Calu3 (cell line): Measurements from ENCODE around the gene ESR1. TPM values are rescaled to one million over a fixed set of nuclear protein-coding genes. Genes with fewer than 3 reads are reported as not detected.
"Not testable (repeated sequence)": the region's sequence is repeated elsewhere in the genome, so short reads cannot be mapped to it uniquely, and the experiment has no call there.

Source experiments
- BruUV-seq: library from RNA; stranded (reverse); fragments of 400-500 nt; replicated peaks from 2 replicates; lab custom pipeline; 2021; lab: Mats Ljungman, UMichigan
- CTCF ChIA-PET: fragments of 300-600 bp; sonication (Branson Sonifier 250); formaldehyde crosslinking; loops from one replicate; lab custom pipeline; 2022; ENCODE audit warnings: antibody characterized with exemption; lab: Charles Lee
- DNase-seq: peaks from one replicate; pipeline ENCODE4 v3.0.0; 2022
- H3K27ac Mint-ChIP-seq: one replicate; pipeline ENCODE4 v1.8.0; 2022; ENCODE audit warnings: mixed read lengths; ENCODE audit not compliant: unreplicated experiment
- H3K27me3 Mint-ChIP-seq: one replicate; pipeline ENCODE4 v1.8.0; 2022; ENCODE audit warnings: mixed read lengths; ENCODE audit not compliant: unreplicated experiment
- H3K36me3 Mint-ChIP-seq: one replicate; pipeline ENCODE4 v1.8.0; 2022; ENCODE audit warnings: mild to moderate bottlenecking, moderate library complexity, mixed read lengths; ENCODE audit not compliant: insufficient read depth, unreplicated experiment
- H3K4me1 Mint-ChIP-seq: one replicate; pipeline ENCODE4 v1.8.0; 2022; ENCODE audit warnings: mild to moderate bottlenecking, low read depth, mixed read lengths; ENCODE audit not compliant: unreplicated experiment
- H3K4me3 Mint-ChIP-seq: one replicate; pipeline ENCODE4 v1.8.0; 2022; ENCODE audit warnings: mild to moderate bottlenecking, low read depth, moderate library complexity, mixed read lengths; ENCODE audit not compliant: unreplicated experiment
- H3K9me3 Mint-ChIP-seq: one replicate; pipeline ENCODE4 v1.8.0; 2022; ENCODE audit warnings: low read depth, mixed read lengths; ENCODE audit not compliant: unreplicated experiment
- CTCF ChIP-seq: fragments of 200-600 bp; IDR thresholded peaks from one replicate; pipeline ENCODE4 v1.8.0; 2022; ENCODE audit warnings: antibody characterized with exemption; ENCODE audit not compliant: unreplicated experiment
- intact Hi-C: fragments of 100-400 bp; cut with micrococcal nuclease; formaldehyde crosslinking; loops from one replicate; pipeline ENCODE4 v1.10.0; 2022; ENCODE audit not compliant: unreplicated experiment
- total RNA-seq: library from RNA; stranded (reverse); gene quantifications from 2 replicates; pipeline ENCODE4 v1.2.3, GENCODE V29; 2022

ESR1 gene
- total RNA-seq, 1 experiment from 2014 or later = 0.50 TPM

- no peak overlapping the region for H3K4me3 Mint-ChIP-seq
- CTCF ChIA-PET = no interaction called here
These were observed 43.1 kb downstream of the ESR1 start for GRCh38 chr6:151850479-151851003.

GRCh38 chr6:151858294-151858693 lies 50.8 kb downstream of the ESR1 start:
- H3K27ac Mint-ChIP-seq = no peak overlapping the region
- no TSS peak for BruUV-seq
- no peaks in the 10 kb centered on the region for H3K36me3 Mint-ChIP-seq
- CTCF ChIA-PET = no interaction called here
- no peaks in the 10 kb centered on the region for H3K4me1 Mint-ChIP-seq
- H3K27me3 Mint-ChIP-seq = no peaks in the 10 kb centered on the region
- intact Hi-C loops = no loop called here
- no peak overlapping the region for H3K4me3 Mint-ChIP-seq
- DNase-seq = no peak
- no peaks in the 10 kb centered on the region for H3K9me3 Mint-ChIP-seq
- no peak for TF ChIP-seq CTCF

More at GRCh38 chr6:151850479-151851003, 43.1 kb downstream of the ESR1 start:
- TF ChIP-seq CTCF = no peak
- BruUV-seq = no TSS peak
- Mint-ChIP-seq H3K4me1 (no peaks in the 10 kb centered on the region), H3K36me3 (no peaks in the 10 kb centered on the region), H3K27ac (no peak overlapping the region), H3K27me3 (no peaks in the 10 kb centered on the region), H3K9me3 (no peaks in the 10 kb centered on the region)
- intact Hi-C loops = no loop called here
- no peak for DNase-seq

GRCh38 chr6:151862461-151862860 lies 55.0 kb downstream of the ESR1 start:
- H3K9me3 Mint-ChIP-seq = no peaks in the 10 kb centered on the region

GRCh38 chr6:151867361-151867869 lies 59.9 kb downstream of the ESR1 start:
- H3K27me3 Mint-ChIP-seq, intact Hi-C loops, H3K4me1 Mint-ChIP-seq, BruUV-seq, CTCF ChIA-PET, H3K36me3 Mint-ChIP-seq, DNase-seq, H3K4me3 Mint-ChIP-seq, H3K9me3 Mint-ChIP-seq, H3K27ac Mint-ChIP-seq: not testable (repeated sequence)

More at GRCh38 chr6:151862461-151862860, 55.0 kb downstream of the ESR1 start:
- no peaks in the 10 kb centered on the region for H3K36me3 Mint-ChIP-seq
- CTCF ChIA-PET = no interaction called here
- intact Hi-C loops = no loop called here
- no TSS peak for BruUV-seq
- TF ChIP-seq CTCF = no peak
- DNase-seq = no peak
- H3K27me3 Mint-ChIP-seq = no peaks in the 10 kb centered on the region
- no peaks in the 10 kb centered on the region for H3K4me1 Mint-ChIP-seq
- H3K4me3 Mint-ChIP-seq = no peak overlapping the region
- no peak overlapping the region for H3K27ac Mint-ChIP-seq

- Mint-ChIP-seq H3K4me3 (no peak overlapping the region), H3K9me3 (peaks cover 2% of the 10 kb centered on the region), H3K4me1 (no peaks in the 10 kb centered on the region), H3K27ac (no peak overlapping the region), H3K36me3 (no peaks in the 10 kb centered on the region), H3K27me3 (no peaks in the 10 kb centered on the region)
- intact Hi-C loops = no loop called here
- no peak for DNase-seq
- no peak for TF ChIP-seq CTCF
- BruUV-seq = no TSS peak
- CTCF ChIA-PET = no interaction called here
These were observed 61.9 kb downstream of the ESR1 start for GRCh38 chr6:151869345-151869744.
